Mucosa of rectum (tissue), 2 donors: ENCODE data around the gene KBTBD13.
"Not testable (repeated sequence)": the region's sequence is repeated elsewhere in the genome, so short reads cannot be mapped to it uniquely, and the experiment has no call there.

ENCODE experiments used
- H3K27ac ChIP-seq, 2 donors: one replicate each; pipeline ENCODE4 v1.7.0; 2013; ENCODE audit warnings: inconsistent platforms in 2 of 2, low read depth in 2 of 2, low read length in 2 of 2
- H3K27me3 ChIP-seq, 2 donors: one replicate each; pipeline ENCODE4 v1.7.0; 2013; ENCODE audit warnings: low read length in 2 of 2; ENCODE audit not compliant: control insufficient read depth in 2 of 2, insufficient read depth in 2 of 2
- H3K36me3 ChIP-seq, 2 donors: one replicate each; pipeline ENCODE4 v1.7.0; 2013; ENCODE audit warnings: low read length in 2 of 2; ENCODE audit not compliant: control insufficient read depth in 2 of 2, insufficient read depth in 2 of 2
- H3K4me1 ChIP-seq, 2 donors: one replicate each; pipeline ENCODE4 v1.7.0; 2013; ENCODE audit warnings: low read length in 2 of 2, mild to moderate bottlenecking in 1 of 2; ENCODE audit not compliant: control insufficient read depth in 2 of 2, insufficient read depth in 2 of 2
- H3K4me3 ChIP-seq, 2 donors: one replicate each; pipeline ENCODE4 v1.7.0; 2013; ENCODE audit warnings: low read length in 2 of 2
- H3K9ac ChIP-seq, 2 donors: one replicate each; pipeline ENCODE4 v1.7.0; 2013; ENCODE audit warnings: low read length in 2 of 2, low read depth in 1 of 2, mild to moderate bottlenecking in 1 of 2
- H3K9me3 ChIP-seq, 2 donors: one replicate each; pipeline ENCODE4 v1.7.0; 2013; ENCODE audit warnings: low read length in 2 of 2; ENCODE audit not compliant: control insufficient read depth in 2 of 2
- donor health status: healthy.
- donor health status: Normal muscosa, but diverticular disease.

KBTBD13 gene

DNA sequence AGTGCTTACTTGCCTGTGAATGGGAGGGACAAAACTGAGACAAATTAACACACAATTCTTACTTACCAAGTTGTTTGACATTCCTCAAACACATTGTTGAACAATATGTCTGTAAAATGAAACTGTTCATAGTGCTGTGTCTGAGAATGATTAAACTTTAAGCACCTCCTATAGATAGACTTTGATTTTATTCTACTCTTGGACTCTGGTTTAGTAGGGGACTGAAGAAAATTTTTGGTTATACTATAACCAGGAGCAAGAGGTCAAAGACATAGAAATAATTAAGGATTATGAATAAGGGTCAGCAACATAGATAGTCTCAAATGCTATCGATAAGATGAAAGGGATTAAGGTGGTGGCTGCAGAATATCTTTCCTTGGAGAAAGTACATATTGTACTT, 39.2 kb upstream of the KBTBD13 start:
- Histone ChIP-seq H3K27ac (peak overlapping the region; percentile 34 to 43), H3K9ac (no peak overlapping the region), H3K4me3 (peak overlapping the region in 1 of 2 donors; percentile 7), H3K36me3 (no peaks in the 10 kb centered on the region), H3K27me3 (no peaks in the 10 kb centered on the region), H3K4me1 (peaks cover 15 to 21% of the 10 kb centered on the region in 2 donors), H3K9me3 (no peaks in the 10 kb centered on the region)

DNA sequence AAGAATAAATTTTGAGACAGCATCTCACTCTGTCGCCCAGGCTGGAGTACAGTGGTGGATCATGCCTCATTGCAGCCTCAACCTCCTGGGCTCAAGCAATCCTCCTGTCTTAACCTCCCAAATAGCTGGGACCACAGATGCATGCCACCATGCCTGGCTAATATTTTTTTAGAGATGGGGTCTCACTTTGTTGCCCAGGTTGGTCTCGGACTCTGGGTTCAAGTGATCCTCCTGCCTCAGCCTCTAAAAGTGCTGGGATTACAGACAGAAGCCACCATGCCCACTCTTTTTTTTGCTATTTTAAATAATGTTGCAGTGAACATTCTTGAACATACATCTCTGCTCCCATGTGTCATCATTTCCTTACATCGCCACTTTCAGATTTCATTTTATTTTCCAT, 38.1 kb upstream of the KBTBD13 start:
- Histone ChIP-seq H3K27me3 (no peaks in the 10 kb centered on the region), H3K9me3 (no peaks in the 10 kb centered on the region), H3K4me3 (no peak overlapping the region), H3K9ac (no peak overlapping the region), H3K27ac (no peak overlapping the region), H3K4me1 (peaks cover 22 to 28% of the 10 kb centered on the region in 2 donors), H3K36me3 (no peaks in the 10 kb centered on the region)

- no peak overlapping the region for H3K27ac ChIP-seq
- no peaks in the 10 kb centered on the region for H3K9me3 ChIP-seq
- H3K27me3 ChIP-seq = no peaks in the 10 kb centered on the region
- no peak overlapping the region for H3K9ac ChIP-seq
- H3K4me1 ChIP-seq = peaks cover 23 to 29% of the 10 kb centered on the region in 2 donors
- no peak overlapping the region for H3K4me3 ChIP-seq
- H3K36me3 ChIP-seq = no peaks in the 10 kb centered on the region
These were observed 37.7 kb upstream of the KBTBD13 start for GRCh38 chr15:65038836-65039235.

DNA sequence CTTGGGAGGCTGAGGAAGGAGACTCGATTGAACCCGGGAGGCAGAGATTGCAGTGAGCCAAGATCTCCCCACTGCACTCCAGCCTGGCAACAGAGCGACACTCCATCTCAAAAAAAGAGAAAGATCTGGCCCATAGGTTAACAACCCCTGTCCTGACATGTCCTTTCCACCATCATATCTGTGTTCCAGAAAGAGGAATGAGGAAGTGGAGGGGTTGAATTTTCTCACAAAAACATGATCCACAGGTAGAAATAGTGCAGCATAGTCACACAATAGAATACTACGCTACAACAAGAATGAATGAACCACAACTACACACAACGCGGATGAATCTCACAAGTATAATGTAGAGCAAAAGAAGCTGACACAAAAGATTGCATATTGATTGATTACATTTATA, 36.1 kb upstream of the KBTBD13 start:
- Histone ChIP-seq H3K4me1 (peaks cover 30 to 43% of the 10 kb centered on the region in 2 donors), H3K36me3 (no peaks in the 10 kb centered on the region), H3K9ac (peak overlapping the region in 1 of 2 donors; percentile 38), H3K9me3 (no peaks in the 10 kb centered on the region), H3K27me3 (no peaks in the 10 kb centered on the region), H3K4me3 (no peak overlapping the region), H3K27ac (no peak overlapping the region)

DNA sequence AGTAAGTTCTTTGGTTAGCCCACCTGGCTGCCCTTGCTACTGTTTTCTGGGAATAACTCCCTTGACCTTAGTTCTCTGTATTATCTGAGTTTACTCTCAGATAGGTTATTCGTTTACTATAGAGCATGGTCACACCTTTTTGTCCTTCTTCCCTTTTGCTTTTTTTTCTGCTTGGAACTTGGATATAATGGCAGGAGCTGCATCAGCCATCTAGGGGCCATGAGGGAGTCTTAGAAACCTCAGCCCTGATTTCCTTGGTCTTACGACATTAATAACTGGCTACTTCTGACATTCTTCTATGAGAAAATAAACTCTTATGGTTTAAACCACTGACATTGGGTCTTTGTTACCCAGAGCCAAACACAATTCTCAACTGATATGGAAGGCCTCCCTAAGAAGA, 34.8 kb upstream of the KBTBD13 start:
- H3K9me3 ChIP-seq = no peaks in the 10 kb centered on the region
- H3K9ac ChIP-seq = no peak overlapping the region
- peak overlapping the region; percentile 89 to 90 for H3K27ac ChIP-seq
- no peaks in the 10 kb centered on the region for H3K27me3 ChIP-seq
- H3K4me1 ChIP-seq = peaks cover 32 to 45% of the 10 kb centered on the region in 2 donors
- H3K36me3 ChIP-seq = no peaks in the 10 kb centered on the region
- no peak overlapping the region for H3K4me3 ChIP-seq

- H3K4me1 ChIP-seq = peaks cover 30 to 39% of the 10 kb centered on the region in 2 donors
- peak overlapping the region; percentile 89 to 90 for H3K27ac ChIP-seq
These were observed 33.7 kb upstream of the KBTBD13 start for GRCh38 chr15:65042776-65043327.

DNA sequence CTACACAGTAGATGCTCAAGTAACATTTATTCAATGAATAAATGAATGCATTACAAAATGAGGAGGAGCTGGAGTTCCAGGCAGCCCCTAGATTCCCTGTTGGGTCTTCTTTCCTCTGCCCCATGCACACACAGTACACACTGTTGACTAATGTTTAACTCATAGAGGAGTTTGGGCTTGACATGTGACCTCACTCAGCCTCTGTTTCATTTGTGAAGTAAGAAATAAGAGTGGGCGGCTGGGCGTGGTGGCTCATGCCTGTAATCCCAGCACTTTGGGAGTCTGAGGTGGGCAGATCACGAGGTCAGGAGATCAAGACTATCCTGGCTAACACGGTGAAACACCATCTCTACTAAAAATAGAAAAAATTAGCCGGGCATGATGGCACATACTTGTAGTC, 32.3 kb upstream of the KBTBD13 start:
- not testable (repeated sequence) for H3K27me3 ChIP-seq, H3K36me3 ChIP-seq, H3K4me3 ChIP-seq, H3K9me3 ChIP-seq
- peak overlapping the region in 1 of 2 donors; percentile 20 for H3K9ac ChIP-seq
- H3K4me1 ChIP-seq = peaks cover 30 to 39% of the 10 kb centered on the region in 2 donors
- H3K27ac ChIP-seq = peak overlapping the region; percentile 89 to 90

More at GRCh38 chr15:65042776-65043327, 33.7 kb upstream of the KBTBD13 start:
- Histone ChIP-seq H3K36me3 (peaks cover 2 to 4% of the 10 kb centered on the region in 2 donors), H3K27me3 (no peaks in the 10 kb centered on the region), H3K9me3 (no peaks in the 10 kb centered on the region), H3K9ac (peak overlapping the region; percentile 44 to 54), H3K4me3 (peak overlapping the region in 1 of 2 donors; percentile 42)

- peak within 1 kb of the TSS; percentile 89 to 90 for H3K27ac ChIP-seq
- H3K4me1 ChIP-seq = peaks cover 36 to 45% of the 10 kb centered on the region in 2 donors
- H3K27me3 ChIP-seq = no peaks in the 10 kb centered on the region
- H3K9ac ChIP-seq = peak within 1 kb of the TSS; percentile 2 to 69
- no peaks in the 10 kb centered on the region for H3K9me3 ChIP-seq
- H3K4me3 ChIP-seq = peak within 1 kb of the TSS; percentile 53 to 63
- peaks cover 2 to 4% of the 10 kb centered on the region in 2 donors for H3K36me3 ChIP-seq
These were observed 31.6 kb upstream of the KBTBD13 start, which contains the start of gene SLC51B for GRCh38 chr15:65044724-65045481. SLC51B (plus strand) TSS chr15:65045387; CDS start chr15:65050005, 4,618 bp downstream.

DNA sequence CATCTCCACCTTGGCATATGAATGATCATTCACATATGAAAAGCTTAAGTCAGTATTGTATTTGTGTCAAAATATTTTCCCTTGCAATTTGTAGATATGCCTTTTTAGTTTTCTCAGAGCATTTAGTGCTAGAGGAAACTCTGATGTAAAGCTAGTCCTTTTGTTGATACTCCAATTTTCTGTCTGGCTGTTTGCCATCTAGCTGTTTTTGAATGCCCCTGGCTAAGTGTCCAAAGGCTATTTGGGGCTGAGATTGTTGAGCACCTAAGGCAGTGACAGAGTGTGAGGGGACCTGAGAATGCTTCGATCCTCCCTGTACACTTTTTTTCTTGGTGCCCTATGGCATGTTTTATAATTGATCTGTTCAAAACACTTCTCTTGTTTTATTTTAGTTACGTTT, 28.3 kb upstream of the KBTBD13 start:
- H3K27me3 ChIP-seq = no peaks in the 10 kb centered on the region
- H3K4me1 ChIP-seq = peaks cover 22 to 29% of the 10 kb centered on the region in 2 donors
- H3K4me3 ChIP-seq = no peak overlapping the region
- H3K9me3 ChIP-seq = no peaks in the 10 kb centered on the region
- no peak overlapping the region for H3K9ac ChIP-seq
- H3K36me3 ChIP-seq = peaks cover 9 to 12% of the 10 kb centered on the region in 2 donors
- no peak overlapping the region for H3K27ac ChIP-seq

GRCh38 chr15:65049418-65049840, 27.1 kb upstream of the KBTBD13 start:
- Histone ChIP-seq H3K27ac (no peak overlapping the region), H3K36me3 (peaks cover 12 to 13% of the 10 kb centered on the region in 2 donors), H3K27me3 (no peaks in the 10 kb centered on the region), H3K4me1 (peaks cover 13 to 19% of the 10 kb centered on the region in 2 donors), H3K4me3 (peak overlapping the region; percentile 54 to 63), H3K9me3 (no peaks in the 10 kb centered on the region), H3K9ac (peak overlapping the region in 1 of 2 donors; percentile 5)
